HCT116 (cell line): ENCODE data around the gene HSD17B1. TPM values are rescaled to one million over a fixed set of nuclear protein-coding genes. Genes with fewer than 3 reads are reported as not detected.

ENCODE experiments used
- ATAC-seq: fragments of 200-7000 bp; cut with Tn5 transposase; 2 replicates; pipeline ENCODE4 v1.9.1; 2020; ENCODE audit warnings: mild to moderate bottlenecking, moderate library complexity
- BruUV-seq: library from RNA; stranded (reverse); fragments of 400-500 nt; replicated peaks from 2 replicates; lab custom pipeline; 2021; lab: Mats Ljungman, UMichigan
- CTCF ChIA-PET: fragments of 300-600 bp; sonication (Branson Sonifier 250); formaldehyde crosslinking; loops from one replicate; lab custom pipeline; 2021; ENCODE audit warnings: antibody characterized with exemption; lab: Charles Lee
- POLR2A ChIA-PET: fragments of 300-600, 350-600 bp; sonication (Branson Sonifier 250); formaldehyde crosslinking; loops from one replicate; lab custom pipeline; 2021; ENCODE audit warnings: antibody characterized with exemption; lab: Charles Lee
- RAD21 ChIA-PET, 2 experiments: fragments of 300-600 bp; sonication (Branson Sonifier 250); formaldehyde crosslinking; loops; one replicate each; lab custom pipeline; 2023; ENCODE audit warnings: low total read pairs in 2 of 2; ENCODE audit not compliant: uncharacterized antibody in 2 of 2, unreplicated experiment in 2 of 2, low non-redundant PET in 1 of 2; lab: Charles Lee
- DNase-seq: peaks from one replicate; pipeline ENCODE4 v3.0.0-alpha.2; 2010; ENCODE audit warnings: low read depth, low spot score
- H2AFZ ChIP-seq: fragments of 200-600 bp; shearing (Covaris generic), sonication (generic); 2 replicates; pipeline ENCODE4 v1.6.1; 2017; ENCODE audit warnings: low read depth, mixed run types, mixed read lengths, antibody characterized with exemption, low read length; ENCODE audit not compliant: poor library complexity, severe bottlenecking
- H3K27ac ChIP-seq: 2 replicates; pipeline ENCODE4 v1.5.1; 2012; ENCODE audit warnings: low read depth, low read length
- H3K27me3 ChIP-seq: fragments of 200-600 bp; sonication (generic); 2 replicates; pipeline ENCODE4 v1.6.1; 2016; ENCODE audit warnings: mixed run types, low read length, mixed read lengths; ENCODE audit not compliant: insufficient read depth
- H3K36me3 ChIP-seq, 2 experiments: fragments of 200-500 bp in 1 of 2; fragments of 200-600 bp in 1 of 2; sonication (Bioruptor generic) in 1 of 2; sonication (generic) in 1 of 2; 2 replicates each; pipeline versions ENCODE4 v1.5.1 to v1.6.1; 2014 to 2016; ENCODE audit warnings: low read length in 2 of 2, inconsistent platforms in 1 of 2, mixed read lengths in 1 of 2, mixed run types in 1 of 2; ENCODE audit not compliant: insufficient read depth in 2 of 2, control insufficient read depth in 1 of 2
- H3K4me1 ChIP-seq, 2 experiments: fragments of 200-600 bp in 1 of 2; sonication (generic) in 1 of 2; 2 replicates each; pipeline versions ENCODE4 v1.5.1 to v1.6.1; 2012 to 2017; ENCODE audit warnings: low read length in 2 of 2, inconsistent platforms in 1 of 2, mild to moderate bottlenecking in 1 of 2, mixed read lengths in 1 of 2, mixed run types in 1 of 2, moderate library complexity in 1 of 2; ENCODE audit not compliant: insufficient read depth in 2 of 2, control insufficient read depth in 1 of 2
- H3K4me2 ChIP-seq: fragments of 200-600 bp; sonication (generic); 2 replicates; pipeline ENCODE4 v1.6.1; 2017; ENCODE audit warnings: mixed run types, low read length, mixed read lengths
- H3K4me3 ChIP-seq, 2 experiments: fragments of 200-600 bp in 1 of 2; sonication (generic) in 1 of 2; replicated peaks in 1 of 2; 2 replicates each; pipeline ENCODE4 v1.5.1; 2011 to 2016; ENCODE audit warnings: low read length in 2 of 2, control low read depth in 1 of 2, low read depth in 1 of 2, mild to moderate bottlenecking in 1 of 2, mixed read lengths in 1 of 2, mixed run types in 1 of 2
- H3K79me2 ChIP-seq: fragments of 200-600 bp; sonication (generic); 2 replicates; pipeline ENCODE4 v1.6.1; 2017; ENCODE audit warnings: mild to moderate bottlenecking, mixed run types, low read length, moderate library complexity, mixed read lengths; ENCODE audit not compliant: insufficient read depth
- H3K9ac ChIP-seq: fragments of 200-600 bp; sonication (generic); 2 replicates; pipeline ENCODE4 v1.6.1; 2016; ENCODE audit warnings: low read length, mixed read lengths
- H3K9me2 ChIP-seq: fragments of 200-600 bp; sonication (generic), shearing (Covaris generic); 2 replicates; pipeline ENCODE4 v1.6.1; 2017; ENCODE audit warnings: mixed run types, mild to moderate bottlenecking, moderate library complexity; ENCODE audit not compliant: insufficient read depth
- H3K9me3 ChIP-seq, 2 experiments: fragments of 200-500 bp in 1 of 2; fragments of 200-600 bp in 1 of 2; sonication (Bioruptor generic) in 1 of 2; sonication (generic) in 1 of 2; 2 replicates each; pipeline ENCODE4 v1.6.1; 2014 to 2017; ENCODE audit warnings: low read length in 2 of 2, mixed read lengths in 2 of 2, inconsistent platforms in 1 of 2, low read depth in 1 of 2, mild to moderate bottlenecking in 1 of 2, mixed run types in 1 of 2, moderate library complexity in 1 of 2; ENCODE audit not compliant: control insufficient read depth in 1 of 2, insufficient read depth in 1 of 2
- H4K20me1 ChIP-seq: fragments of 200-600 bp; sonication (generic), shearing (Covaris generic); 2 replicates; pipeline ENCODE4 v1.6.1; 2017; ENCODE audit warnings: mixed run types, mild to moderate bottlenecking, moderate library complexity; ENCODE audit not compliant: insufficient read depth
- EZH2phosphoT487 ChIP-seq: fragments of 200-600 bp; IDR thresholded peaks from 2 replicates; pipeline ENCODE4 v1.6.1; 2018; ENCODE audit warnings: antibody characterized with exemption, borderline replicate concordance
- FOSL1 ChIP-seq: IDR thresholded peaks from 2 replicates; pipeline ENCODE4 v1.6.1; 2012; ENCODE audit warnings: low read depth
- POLR2AphosphoS5 ChIP-seq: IDR thresholded peaks from 2 replicates; pipeline ENCODE4 v1.6.1; 2011; ENCODE audit warnings: mild to moderate bottlenecking, low read depth, low read length, moderate library complexity
- RAD21 ChIP-seq: IDR thresholded peaks from 2 replicates; pipeline ENCODE4 v1.6.1; 2012; ENCODE audit warnings: low read depth, mild to moderate bottlenecking
- REST ChIP-seq: IDR thresholded peaks from 2 replicates; pipeline ENCODE4 v1.6.1; 2012; ENCODE audit warnings: low read depth
- SP1 ChIP-seq: IDR thresholded peaks from 2 replicates; pipeline ENCODE4 v1.6.1; 2012; ENCODE audit warnings: low read depth
- ZNF274 ChIP-seq: fragments of 200-500 bp; sonication (Bioruptor generic); IDR thresholded peaks from 2 replicates; pipeline ENCODE4 v1.6.1; 2014; ENCODE audit warnings: mild to moderate bottlenecking, low read depth, low read length, inconsistent platforms
- intact Hi-C: fragments of 100-400 bp; cut with micrococcal nuclease; formaldehyde crosslinking; loops from 2 replicates; pipeline ENCODE4 v1.10.0; 2022
- total RNA-seq: library from RNA; stranded (reverse); gene quantifications from one replicate; pipeline ENCODE4 v1.2.1, GENCODE V29; 2021; ENCODE audit not compliant: unreplicated experiment

The HSD17B1 gene
- total RNA-seq, 1 experiment from 2014 or later, result 1.4 TPM

- Histone ChIP-seq H3K9ac (no peak overlapping the region), H3K9me2 (no peaks in the 10 kb centered on the region), H2AFZ (no peak overlapping the region), H4K20me1 (no peaks in the 10 kb centered on the region), H3K27me3 (no peaks in the 10 kb centered on the region), H3K27ac (no peak overlapping the region), H3K79me2 (no peaks in the 10 kb centered on the region), H3K4me1 (peaks cover 29 to 63% of the 10 kb centered on the region in 2 experiments), H3K4me2 (no peak overlapping the region), H3K4me3 (no peak overlapping the region), H3K36me3 (no peaks in the 10 kb centered on the region), H3K9me3 (no peaks in the 10 kb centered on the region)
- intact Hi-C loops, result loop anchor here (5.0 to 10.0 kb wide), 2 partner anchors 412 to 504 kb away; partner anchors contain the start of gene NKIRAS2
- ATAC-seq, result no peak
- ChIA-PET POLR2A (no interaction called here), RAD21 (no interaction called here), CTCF (interaction anchor here (1.5 to 2.3 kb wide), 2 partner anchors 10 to 566 kb away, joined by 4 to 11 read pairs; no protein-coding TSS in a partner anchor)
- no TSS peak for BruUV-seq
- DNase-seq, result no peak
- no peak for TF ChIP-seq POLR2AphosphoS5
- TF ChIP-seq EZH2phosphoT487, result no peak
- no peak for TF ChIP-seq SP1
- TF ChIP-seq REST, result no peak
- TF ChIP-seq FOSL1, result no peak
- TF ChIP-seq RAD21, result no peak
- TF ChIP-seq ZNF274, result no peak
Observed at GRCh38 chr17:42529061-42529460, 23.7 kb upstream of the HSD17B1 start.
